ENCODE results near the gene DNAJC6.
A peak's percentile ranks its signal among the peaks of the same experiment; 100 is the strongest.

The DNAJC6 gene

DNA sequence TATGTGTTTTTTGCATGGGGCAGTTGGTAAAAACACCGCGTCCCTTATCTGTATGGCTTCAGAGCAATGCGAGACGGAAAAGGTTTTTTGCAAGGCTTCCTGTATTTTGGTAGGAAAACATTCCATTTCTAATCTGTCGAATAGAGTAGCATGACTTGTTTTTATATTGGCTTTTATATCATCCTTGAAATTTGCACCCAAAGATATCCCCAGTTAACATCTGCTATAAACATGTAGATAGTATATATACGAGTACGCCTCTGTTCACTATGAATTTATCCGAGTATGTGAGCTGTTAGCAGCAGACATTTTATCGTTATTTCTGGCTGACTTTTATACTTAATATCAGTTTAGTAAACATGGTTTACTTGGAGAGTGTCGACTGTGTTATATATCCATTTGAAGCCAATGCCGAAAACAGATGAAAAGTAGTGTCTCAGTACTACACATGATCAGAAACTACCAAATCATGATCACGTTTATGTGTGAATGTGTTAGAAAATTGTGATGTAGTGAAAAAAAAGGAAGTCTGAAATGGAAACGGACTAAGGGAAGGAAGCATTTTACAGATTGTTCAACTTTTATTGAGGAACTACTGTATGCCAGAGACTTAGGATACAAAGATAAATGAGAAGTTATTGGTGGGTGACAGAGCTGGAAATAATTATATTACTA lies 112.1 kb downstream of the DNAJC6 start:
- peaks cover 13% of the 10 kb centered on the region for H3K36me3 ChIP-seq (ENCODE audit: insufficient read depth, low read length)
- H3K4me1 ChIP-seq (ENCODE audit: insufficient read depth, low read length) = peaks cover 11% of the 10 kb centered on the region
- peaks cover 3% of the 10 kb centered on the region for H3K27me3 ChIP-seq (ENCODE audit: insufficient read depth, low read length)
- peak overlapping the region; percentile 97 for H3K4me3 ChIP-seq (ENCODE audit: low read length)
- no peaks in the 10 kb centered on the region for H3K9me3 ChIP-seq (ENCODE audit: low read length)
- peak overlapping the region; percentile 79 for H2AFZ ChIP-seq (ENCODE audit: low read depth, low read length)

DNA sequence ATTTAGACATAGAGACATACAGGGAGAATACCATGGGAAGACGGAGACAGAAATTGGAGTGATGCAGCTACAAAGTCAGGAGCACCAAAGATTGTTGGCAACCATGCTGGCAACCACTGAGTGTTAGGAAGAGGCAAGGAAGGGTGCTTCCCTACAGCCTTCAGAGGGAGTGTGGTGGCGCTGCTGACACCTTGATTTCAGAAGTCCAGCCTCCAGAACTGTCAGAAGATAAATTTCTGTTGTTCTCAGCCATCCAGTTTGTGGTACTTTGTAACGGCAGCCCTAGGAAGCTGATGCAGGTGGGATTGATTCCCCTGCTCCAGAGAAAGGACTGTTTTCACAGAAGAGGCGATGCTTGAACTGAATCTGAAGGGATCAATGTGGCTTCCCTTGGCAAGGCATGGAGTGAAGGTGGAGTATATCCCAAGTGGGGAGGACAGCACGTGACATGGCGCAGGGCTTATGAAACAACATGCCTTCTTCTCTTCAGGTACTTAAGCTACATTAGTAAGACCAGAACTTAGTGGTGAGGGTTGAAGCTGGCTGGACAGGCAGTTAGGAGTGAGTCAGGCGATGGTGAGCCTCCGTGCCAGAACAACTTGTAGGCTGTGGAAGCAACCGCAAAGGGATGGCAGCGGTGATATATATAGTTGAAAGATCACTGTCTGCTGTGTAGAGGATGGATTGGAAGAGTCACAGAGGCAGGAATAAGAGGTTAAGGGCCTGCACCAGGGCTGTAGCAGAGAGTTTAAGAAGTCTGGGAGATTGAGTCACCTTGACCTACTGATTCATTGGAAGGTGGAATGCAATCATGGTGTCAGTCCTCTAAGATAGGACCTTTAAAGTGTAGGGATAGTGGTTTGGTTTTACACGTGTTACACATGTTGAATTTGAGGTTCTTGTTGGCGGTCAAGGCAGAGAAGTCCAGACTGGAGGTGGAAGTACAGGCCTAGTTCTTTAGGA lies 113.2 kb downstream of the DNAJC6 start:
- Histone ChIP-seq H3K4me1 (ENCODE audit: insufficient read depth, low read length) (peaks cover 11% of the 10 kb centered on the region), H3K36me3 (ENCODE audit: insufficient read depth, low read length) (peaks cover 21% of the 10 kb centered on the region), H2AFZ (ENCODE audit: low read depth, low read length) (no peak overlapping the region), H3K4me3 (ENCODE audit: low read length) (peak overlapping the region; percentile 97), H3K27me3 (ENCODE audit: insufficient read depth, low read length) (peaks cover 3% of the 10 kb centered on the region), H3K9me3 (ENCODE audit: low read length) (no peaks in the 10 kb centered on the region)

DNA sequence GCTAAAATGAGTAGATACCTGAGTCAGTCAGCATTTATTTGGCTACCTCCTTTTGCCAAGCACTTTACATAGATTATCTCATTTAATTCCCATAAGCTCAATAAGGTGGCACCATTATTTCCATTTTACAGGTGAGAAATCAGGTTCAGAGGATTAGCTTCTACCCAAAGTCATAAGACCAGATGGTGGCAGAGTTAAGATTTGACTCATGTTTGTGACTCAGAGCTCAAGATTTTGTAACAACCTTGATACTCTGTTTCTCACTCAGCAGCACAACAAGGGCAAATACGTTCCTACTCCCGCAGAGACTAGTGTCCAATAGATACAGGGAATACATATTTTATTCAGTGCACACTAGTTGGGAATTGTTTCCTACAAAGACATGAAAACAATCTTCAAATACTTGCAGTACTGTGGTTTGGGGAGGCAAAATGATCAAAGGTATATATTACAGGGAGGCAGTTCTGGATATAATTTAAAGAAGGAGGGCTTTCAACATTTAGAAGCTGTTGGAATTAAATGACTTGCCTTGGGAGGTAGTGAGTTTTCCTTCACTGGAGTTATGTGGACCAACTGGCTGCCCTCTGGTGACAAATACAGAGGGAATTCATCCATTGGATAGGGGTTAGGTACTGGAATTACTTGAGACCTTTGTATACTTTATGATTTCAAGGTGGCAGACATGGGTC lies 114.7 kb downstream of the DNAJC6 start:
- Histone ChIP-seq H3K36me3 (ENCODE audit: insufficient read depth, low read length) (peaks cover 24% of the 10 kb centered on the region), H2AFZ (ENCODE audit: low read depth, low read length) (no peak overlapping the region), H3K4me3 (ENCODE audit: low read length) (no peak overlapping the region), H3K27me3 (ENCODE audit: insufficient read depth, low read length) (no peaks in the 10 kb centered on the region), H3K4me1 (ENCODE audit: insufficient read depth, low read length) (peaks cover 11% of the 10 kb centered on the region), H3K9me3 (ENCODE audit: low read length) (no peaks in the 10 kb centered on the region)

DNA sequence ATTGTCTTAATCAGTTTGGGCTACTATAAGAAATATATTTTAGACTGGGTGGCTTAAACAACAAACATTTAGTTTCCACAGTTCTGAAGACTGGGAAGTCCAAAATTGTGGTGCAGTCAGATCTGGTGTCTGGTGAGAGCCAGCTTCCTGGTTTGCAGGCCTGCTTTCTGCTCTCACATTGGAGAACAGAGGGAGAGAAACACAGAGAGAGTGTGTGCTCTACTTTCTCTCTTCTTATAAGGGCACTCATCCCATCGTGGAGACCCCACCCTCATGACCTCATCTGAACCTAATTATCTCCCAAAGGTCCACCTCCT lies 115.2 kb downstream of the DNAJC6 start:
- H3K4me1 ChIP-seq (ENCODE audit: insufficient read depth, low read length) = peaks cover 11% of the 10 kb centered on the region

DNA sequence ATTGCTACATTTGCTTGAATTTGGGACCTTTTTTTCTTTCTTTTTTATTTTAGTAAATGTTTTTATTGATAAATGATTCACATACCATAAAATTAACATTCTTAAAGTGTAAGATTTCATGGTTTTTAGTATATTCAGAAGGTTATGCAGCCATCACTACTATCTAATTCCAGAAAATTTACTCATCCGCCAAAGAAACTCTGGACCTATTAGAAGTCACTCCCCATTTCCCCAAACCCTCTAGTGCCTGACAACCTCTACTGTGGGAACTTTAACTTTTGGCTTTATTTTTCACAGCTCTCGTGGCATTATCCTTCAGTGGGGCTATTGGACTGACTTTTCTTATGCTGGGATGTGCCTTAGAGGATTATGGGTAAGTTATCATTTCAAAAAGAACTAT lies 115.7 kb downstream of the DNAJC6 start:
- H3K36me3 ChIP-seq (ENCODE audit: insufficient read depth, low read length) = peaks cover 32% of the 10 kb centered on the region
- no peaks in the 10 kb centered on the region for H3K27me3 ChIP-seq (ENCODE audit: insufficient read depth, low read length)
- no peaks in the 10 kb centered on the region for H3K9me3 ChIP-seq (ENCODE audit: low read length)
- peaks cover 11% of the 10 kb centered on the region for H3K4me1 ChIP-seq (ENCODE audit: insufficient read depth, low read length)
- H3K4me3 ChIP-seq (ENCODE audit: low read length) = no peak overlapping the region
- no peak overlapping the region for H2AFZ ChIP-seq (ENCODE audit: low read depth, low read length)

More for the DNA sequence above, 115.2 kb downstream of the DNAJC6 start:
- Histone ChIP-seq H3K4me3 (ENCODE audit: low read length) (no peak overlapping the region), H3K27me3 (ENCODE audit: insufficient read depth, low read length) (no peaks in the 10 kb centered on the region), H3K36me3 (ENCODE audit: insufficient read depth, low read length) (peaks cover 28% of the 10 kb centered on the region), H2AFZ (ENCODE audit: low read depth, low read length) (no peak overlapping the region), H3K9me3 (ENCODE audit: low read length) (no peaks in the 10 kb centered on the region)

DNA sequence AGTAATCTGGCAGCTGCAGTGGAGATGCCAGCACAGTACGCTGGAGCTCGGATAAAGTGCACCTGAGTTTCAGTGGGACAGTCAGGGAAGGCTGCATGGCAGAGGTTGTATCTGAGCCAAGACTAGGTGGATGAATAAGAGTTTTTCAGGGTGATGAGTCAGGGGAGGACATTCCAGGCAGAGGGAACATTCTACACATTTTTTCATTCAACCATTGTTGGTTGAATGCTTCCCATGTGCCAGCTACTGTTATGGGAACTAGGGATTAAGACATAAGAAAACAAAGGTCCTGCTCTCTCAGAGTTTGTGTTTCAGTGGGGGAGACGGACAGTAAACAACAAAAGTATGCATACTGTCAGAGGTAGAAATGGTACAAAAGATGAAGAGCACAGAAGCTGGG lies 116.4 kb downstream of the DNAJC6 start:
- peaks cover 11% of the 10 kb centered on the region for H3K4me1 ChIP-seq (ENCODE audit: insufficient read depth, low read length)
- no peaks in the 10 kb centered on the region for H3K27me3 ChIP-seq (ENCODE audit: insufficient read depth, low read length)
- H3K4me3 ChIP-seq (ENCODE audit: low read length) = no peak overlapping the region

DNA sequence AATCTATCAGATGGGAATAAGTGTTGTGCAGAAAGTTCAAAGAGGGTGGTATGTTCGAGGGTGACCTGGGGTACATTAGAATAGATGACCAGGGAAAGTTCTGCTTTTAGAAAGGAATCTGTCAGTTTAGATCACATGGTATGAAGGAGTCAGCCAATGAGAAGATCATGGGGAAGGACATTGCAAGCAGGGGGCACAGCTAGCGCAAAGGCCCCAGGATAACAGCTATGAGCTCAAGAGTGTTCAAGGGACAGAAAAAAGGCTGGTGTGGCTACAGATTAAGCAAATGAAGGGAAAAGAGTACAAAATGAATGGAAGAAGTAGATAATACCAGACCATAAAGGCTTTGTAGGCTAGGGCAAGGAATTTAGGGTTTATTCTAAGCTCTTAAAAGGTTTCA lies 119.7 kb downstream of the DNAJC6 start:
- H3K9me3 ChIP-seq (ENCODE audit: low read length) = no peaks in the 10 kb centered on the region
- no peaks in the 10 kb centered on the region for H3K4me1 ChIP-seq (ENCODE audit: insufficient read depth, low read length)
- H2AFZ ChIP-seq (ENCODE audit: low read depth, low read length) = no peak overlapping the region
- H3K27me3 ChIP-seq (ENCODE audit: insufficient read depth, low read length) = no peaks in the 10 kb centered on the region
- peaks cover 51% of the 10 kb centered on the region for H3K36me3 ChIP-seq (ENCODE audit: insufficient read depth, low read length)
- no peak overlapping the region for H3K4me3 ChIP-seq (ENCODE audit: low read length)

More for the DNA sequence above, 116.4 kb downstream of the DNAJC6 start:
- Histone ChIP-seq H3K9me3 (ENCODE audit: low read length) (no peaks in the 10 kb centered on the region), H3K36me3 (ENCODE audit: insufficient read depth, low read length) (peaks cover 39% of the 10 kb centered on the region), H2AFZ (ENCODE audit: low read depth, low read length) (no peak overlapping the region)

DNA sequence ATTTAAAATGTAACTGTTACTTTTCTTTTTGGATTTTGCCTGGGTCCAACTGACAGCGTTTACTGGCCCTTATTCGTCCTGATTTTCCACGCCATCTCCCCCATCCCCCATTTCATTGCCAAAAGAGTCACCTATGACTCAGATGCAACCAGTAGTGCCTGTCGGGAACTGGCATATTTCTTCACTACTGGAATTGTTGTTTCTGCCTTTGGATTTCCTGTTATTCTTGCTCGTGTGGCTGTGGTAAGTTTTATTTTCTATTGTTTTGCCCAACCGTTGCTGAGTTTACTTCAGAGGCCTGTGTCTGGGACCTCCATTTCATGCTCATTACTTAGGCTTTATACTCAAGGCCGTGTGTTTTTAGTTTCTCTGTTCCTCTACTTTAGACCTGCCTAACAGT lies 120.5 kb downstream of the DNAJC6 start:
- H3K4me3 ChIP-seq (ENCODE audit: low read length) = no peak overlapping the region
- peaks cover 59% of the 10 kb centered on the region for H3K36me3 ChIP-seq (ENCODE audit: insufficient read depth, low read length)
- no peaks in the 10 kb centered on the region for H3K27me3 ChIP-seq (ENCODE audit: insufficient read depth, low read length)
- no peak overlapping the region for H2AFZ ChIP-seq (ENCODE audit: low read depth, low read length)
- H3K4me1 ChIP-seq (ENCODE audit: insufficient read depth, low read length) = no peaks in the 10 kb centered on the region
- no peaks in the 10 kb centered on the region for H3K9me3 ChIP-seq (ENCODE audit: low read length)

DNA sequence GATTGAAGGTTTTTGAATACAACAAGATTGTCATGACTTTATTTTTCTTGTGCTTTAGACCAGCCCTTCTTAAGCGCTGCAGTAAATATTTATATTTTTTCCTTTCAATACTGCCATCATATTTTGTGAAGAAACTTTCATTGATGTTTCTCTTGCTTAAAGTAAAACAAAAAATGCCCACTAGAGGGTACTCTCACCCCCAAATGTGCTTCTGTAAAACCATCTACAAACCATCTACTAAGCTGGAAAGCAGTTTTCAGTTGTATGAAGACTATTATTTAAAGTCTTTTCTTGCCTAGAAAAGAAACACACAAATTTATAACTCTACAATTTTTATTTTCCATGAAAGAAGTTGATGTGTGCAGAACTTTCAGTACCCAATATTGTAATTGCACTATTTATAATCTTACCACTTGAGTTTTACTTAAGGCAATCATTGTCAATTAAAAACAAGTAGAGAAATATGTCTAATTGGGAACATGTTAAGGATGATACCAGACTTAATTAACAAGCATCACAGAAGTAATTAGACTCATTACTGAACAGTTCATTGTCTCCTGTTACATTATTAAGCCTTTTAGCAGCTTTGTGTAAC lies 121.9 kb downstream of the DNAJC6 start:
- H2AFZ ChIP-seq (ENCODE audit: low read depth, low read length) = no peak overlapping the region
- H3K27me3 ChIP-seq (ENCODE audit: insufficient read depth, low read length) = no peaks in the 10 kb centered on the region
- H3K9me3 ChIP-seq (ENCODE audit: low read length) = no peaks in the 10 kb centered on the region
- no peaks in the 10 kb centered on the region for H3K4me1 ChIP-seq (ENCODE audit: insufficient read depth, low read length)
- peaks cover 50% of the 10 kb centered on the region for H3K36me3 ChIP-seq (ENCODE audit: insufficient read depth, low read length)
- H3K4me3 ChIP-seq (ENCODE audit: low read length) = no peak overlapping the region

DNA sequence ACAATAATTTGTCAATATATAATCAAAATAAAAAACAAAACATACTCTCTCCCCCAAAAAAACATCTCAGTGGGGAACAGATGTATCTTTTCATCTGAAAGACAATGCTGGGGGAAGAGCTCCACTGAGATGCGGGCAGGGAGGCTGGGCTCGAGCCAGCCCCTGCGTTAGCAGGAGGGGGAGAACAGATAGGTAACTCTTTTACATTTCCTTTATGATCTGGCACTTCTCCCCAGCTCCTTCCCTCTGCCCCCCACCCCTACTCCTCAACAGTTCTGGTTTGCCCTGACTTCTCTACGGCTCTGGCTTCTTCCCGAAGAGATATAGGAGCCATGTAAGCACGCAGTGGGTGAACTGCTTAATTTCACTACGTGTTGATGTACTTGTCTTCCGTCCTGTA lies 123.6 kb downstream of the DNAJC6 start:
- H3K4me3 ChIP-seq (ENCODE audit: low read length) = no peak overlapping the region
- no peaks in the 10 kb centered on the region for H3K9me3 ChIP-seq (ENCODE audit: low read length)
- H3K4me1 ChIP-seq (ENCODE audit: insufficient read depth, low read length) = no peaks in the 10 kb centered on the region
- H2AFZ ChIP-seq (ENCODE audit: low read depth, low read length) = no peak overlapping the region
- no peaks in the 10 kb centered on the region for H3K27me3 ChIP-seq (ENCODE audit: insufficient read depth, low read length)
- H3K36me3 ChIP-seq (ENCODE audit: insufficient read depth, low read length) = peaks cover 39% of the 10 kb centered on the region

DNA sequence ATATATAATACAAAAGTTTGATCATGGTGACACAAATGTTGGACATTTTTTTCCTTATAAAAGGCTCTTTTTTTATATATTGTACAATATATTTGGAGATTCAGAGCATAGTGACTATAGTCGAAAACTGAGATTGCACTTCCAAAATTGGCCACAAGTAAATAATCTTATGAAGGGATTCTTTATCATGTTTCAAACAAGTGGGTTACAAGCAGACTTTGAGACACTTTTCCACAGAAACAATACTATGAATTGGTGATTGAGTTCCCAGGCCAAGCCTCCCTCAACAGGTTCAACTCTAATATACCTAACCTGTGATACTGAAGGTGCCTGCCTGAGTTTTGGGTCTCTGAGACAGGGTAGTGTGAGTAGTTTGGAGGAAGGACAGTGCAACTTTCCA lies 124.9 kb downstream of the DNAJC6 start:
- no peak overlapping the region for H3K4me3 ChIP-seq (ENCODE audit: low read length)
- no peaks in the 10 kb centered on the region for H3K27me3 ChIP-seq (ENCODE audit: insufficient read depth, low read length)
- no peaks in the 10 kb centered on the region for H3K4me1 ChIP-seq (ENCODE audit: insufficient read depth, low read length)
- peaks cover 34% of the 10 kb centered on the region for H3K36me3 ChIP-seq (ENCODE audit: insufficient read depth, low read length)
- H3K9me3 ChIP-seq (ENCODE audit: low read length) = no peaks in the 10 kb centered on the region
- H2AFZ ChIP-seq (ENCODE audit: low read depth, low read length) = no peak overlapping the region

DNA sequence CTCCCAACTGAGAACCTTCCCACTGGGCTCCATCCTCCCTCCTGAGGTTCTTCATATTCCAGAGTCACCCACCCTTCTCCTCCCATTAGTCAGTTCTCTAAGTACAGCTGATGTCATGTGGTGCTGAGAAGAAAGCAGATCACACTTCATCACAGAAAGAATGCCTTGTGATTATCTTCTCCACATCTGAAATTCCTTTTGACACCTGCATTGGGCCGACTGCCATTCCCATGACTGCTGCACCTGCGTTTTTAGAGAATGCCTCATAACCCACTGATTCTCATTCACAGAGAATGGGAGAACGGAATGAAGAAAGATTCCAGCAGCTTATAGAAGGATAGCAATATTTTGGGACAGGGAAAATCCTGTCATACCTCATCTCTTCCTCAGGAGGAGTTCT lies 125.4 kb downstream of the DNAJC6 start:
- no peaks in the 10 kb centered on the region for H3K27me3 ChIP-seq (ENCODE audit: insufficient read depth, low read length)
- H2AFZ ChIP-seq (ENCODE audit: low read depth, low read length) = no peak overlapping the region
- H3K36me3 ChIP-seq (ENCODE audit: insufficient read depth, low read length) = peaks cover 30% of the 10 kb centered on the region
- no peaks in the 10 kb centered on the region for H3K9me3 ChIP-seq (ENCODE audit: low read length)
- no peak overlapping the region for H3K4me3 ChIP-seq (ENCODE audit: low read length)
- H3K4me1 ChIP-seq (ENCODE audit: insufficient read depth, low read length) = no peaks in the 10 kb centered on the region

DNA sequence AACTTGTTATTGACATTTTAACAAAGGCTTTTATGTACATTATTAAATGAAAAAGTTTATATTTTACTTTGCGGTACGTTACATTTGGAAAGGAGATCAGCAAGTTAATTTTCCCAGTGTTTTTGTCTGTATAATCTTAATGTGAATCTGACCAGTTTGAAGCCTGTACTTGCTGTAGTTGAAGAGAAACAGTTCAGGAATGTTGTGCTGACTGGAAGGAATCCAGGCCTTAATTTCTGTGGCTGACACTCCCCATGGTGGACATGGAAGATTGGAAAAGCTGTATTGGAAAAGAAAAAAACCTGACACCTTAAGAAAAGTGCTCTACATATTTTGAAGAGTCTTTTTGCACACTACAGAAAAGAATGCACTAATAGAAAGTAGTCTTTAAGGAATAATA lies 126.6 kb downstream of the DNAJC6 start:
- H2AFZ ChIP-seq (ENCODE audit: low read depth, low read length) = no peak overlapping the region
- peaks cover 21% of the 10 kb centered on the region for H3K36me3 ChIP-seq (ENCODE audit: insufficient read depth, low read length)
- no peak overlapping the region for H3K4me3 ChIP-seq (ENCODE audit: low read length)
- H3K9me3 ChIP-seq (ENCODE audit: low read length) = no peaks in the 10 kb centered on the region
- H3K4me1 ChIP-seq (ENCODE audit: insufficient read depth, low read length) = no peaks in the 10 kb centered on the region
- no peaks in the 10 kb centered on the region for H3K27me3 ChIP-seq (ENCODE audit: insufficient read depth, low read length)

Data from neuron (in vitro differentiated cells).